ENCODE measurements around the gene SUB1. TPM values are rescaled to one million over a fixed set of nuclear protein-coding genes. Genes with fewer than 3 reads are reported as not detected.
"Not testable (repeated sequence)": the region's sequence is repeated elsewhere in the genome, so short reads cannot be mapped to it uniquely, and the experiment has no call there.

SUB1 gene
- total RNA-seq, 1 donor from 2014 or later, result 93.1 TPM

DNA sequence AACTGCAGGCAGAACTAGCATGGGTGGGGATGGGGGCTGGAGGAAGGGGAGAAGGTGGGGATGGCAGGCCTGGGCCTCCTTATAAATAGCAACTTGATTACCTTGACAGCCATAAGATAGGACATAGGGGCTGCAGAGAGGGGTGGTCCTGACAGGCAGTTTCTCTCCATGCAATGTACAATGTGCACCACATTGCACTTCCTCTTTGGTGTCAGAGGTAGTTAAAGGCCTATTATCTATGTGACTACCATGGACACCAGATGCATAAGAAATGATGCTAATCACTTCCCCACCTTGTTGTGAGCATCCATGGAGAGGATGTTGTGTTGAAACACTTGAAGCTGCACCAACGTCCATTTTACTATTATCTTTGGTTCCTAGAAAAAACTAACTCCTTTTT is 20.2 kb upstream of the SUB1 start:
- DNase-seq (ENCODE audit: low read depth, low spot score), result no peak

DNA sequence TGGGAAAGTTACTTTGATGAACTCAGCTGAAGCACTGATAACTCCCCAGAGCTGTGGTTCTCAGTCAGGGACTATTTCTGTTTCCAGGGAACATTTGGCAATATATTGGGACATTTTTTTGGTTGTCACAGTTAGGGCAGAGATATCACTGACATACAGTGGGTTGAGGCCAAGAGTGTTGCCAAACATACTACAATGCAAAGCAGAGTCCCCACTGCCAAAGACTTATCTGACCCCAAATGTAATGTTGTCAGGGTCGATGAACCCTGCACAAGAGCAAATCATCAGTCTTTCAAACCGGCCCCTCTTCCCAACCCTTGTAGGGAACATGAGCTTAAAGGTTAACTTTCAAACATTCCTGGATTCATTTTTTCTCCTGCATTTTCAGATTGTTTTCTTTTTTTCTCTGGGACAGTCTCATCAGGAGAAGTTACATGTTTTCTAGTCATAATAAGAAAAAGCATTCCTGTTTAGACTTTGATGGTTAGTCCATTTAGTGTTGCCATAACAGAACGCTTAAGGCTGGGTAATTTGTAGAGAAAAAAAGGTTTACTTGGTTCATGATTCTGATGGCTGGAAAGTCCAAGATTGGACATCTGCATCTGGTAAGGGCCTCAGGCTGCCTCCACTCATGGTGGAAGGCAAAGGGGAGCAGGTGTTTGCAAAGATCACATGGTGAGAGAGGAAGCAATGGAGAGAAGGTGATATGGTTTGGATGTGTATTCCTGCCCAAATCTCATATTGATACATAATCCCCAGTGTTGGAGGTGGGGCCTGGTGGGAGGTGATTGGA is 18.8 kb upstream of the SUB1 start:
- no peak for DNase-seq (ENCODE audit: low read depth, low spot score)

DNA sequence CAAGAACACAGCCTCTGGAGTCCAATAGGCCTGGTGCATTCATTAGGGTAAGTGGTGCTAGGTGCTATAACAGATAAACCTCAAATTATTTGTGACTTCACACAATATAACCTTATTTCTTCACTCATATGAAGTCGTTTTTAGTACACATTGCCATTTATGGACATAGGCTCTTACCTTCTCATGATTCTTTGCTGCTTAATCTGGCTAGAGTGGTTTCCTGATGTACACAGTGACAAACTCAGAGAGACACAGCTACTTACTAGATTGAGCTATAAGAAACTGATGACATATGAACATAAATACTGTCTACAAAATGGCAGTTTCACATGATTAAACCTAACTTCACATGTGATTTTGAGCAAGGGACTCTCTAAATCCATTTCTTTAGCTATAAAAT is 14.2 kb upstream of the SUB1 start:
- DNase-seq (ENCODE audit: low read depth, low spot score), result no peak

DNA sequence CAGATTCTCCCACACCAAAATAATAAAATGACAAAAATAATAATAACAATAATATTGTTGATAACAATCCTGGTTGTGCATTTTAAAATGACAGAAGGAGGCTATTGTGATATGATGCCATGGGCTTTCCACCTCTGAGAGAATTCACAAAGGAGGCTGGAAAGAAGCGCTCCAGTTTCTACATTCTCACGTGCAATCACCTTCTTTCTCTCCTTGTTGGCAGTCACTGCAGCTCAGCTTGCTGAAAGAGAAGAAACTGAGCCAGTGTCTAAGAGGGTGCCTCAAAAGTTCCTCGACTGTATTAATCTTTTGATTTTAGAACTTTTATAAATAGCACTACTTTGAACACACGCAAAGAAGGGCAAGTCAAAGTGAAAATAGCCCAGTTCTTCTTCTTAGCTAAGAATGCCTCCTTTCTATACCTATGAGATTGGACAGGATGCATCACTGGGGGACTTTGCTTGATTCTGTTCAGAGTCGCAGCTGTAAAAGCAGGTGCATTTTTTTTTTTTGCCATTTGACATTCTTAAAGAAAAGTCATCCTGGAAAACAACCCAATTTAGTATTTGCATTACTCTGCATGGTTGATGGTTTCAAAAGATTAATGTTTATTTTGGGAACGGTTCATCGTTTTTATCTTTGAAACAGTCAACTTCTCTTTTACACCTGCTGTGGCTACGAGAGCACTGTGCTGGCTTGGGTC is 12.4 kb upstream of the SUB1 start:
- DNase-seq (ENCODE audit: low read depth, low spot score), result no peak

DNA sequence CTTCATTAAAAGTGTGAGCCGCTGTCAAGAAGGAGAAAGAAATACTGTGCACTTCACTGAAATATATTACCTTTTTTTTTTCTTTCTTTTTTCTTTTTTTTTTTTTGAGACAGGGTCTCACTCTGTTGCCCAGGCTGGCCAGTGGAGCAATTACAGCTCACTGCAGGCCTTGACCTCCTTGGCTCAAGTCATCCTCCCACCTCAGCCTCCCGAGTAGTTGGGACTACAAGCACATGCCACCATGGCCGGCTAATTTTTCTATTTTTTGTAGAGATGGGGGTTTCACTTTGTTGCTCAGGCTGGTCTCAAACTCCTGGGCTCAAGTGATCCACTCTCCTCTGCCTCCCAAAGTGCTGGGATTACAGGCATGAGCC is 11.9 kb upstream of the SUB1 start:
- DNase-seq (ENCODE audit: low read depth, low spot score), result not testable (repeated sequence)

DNA sequence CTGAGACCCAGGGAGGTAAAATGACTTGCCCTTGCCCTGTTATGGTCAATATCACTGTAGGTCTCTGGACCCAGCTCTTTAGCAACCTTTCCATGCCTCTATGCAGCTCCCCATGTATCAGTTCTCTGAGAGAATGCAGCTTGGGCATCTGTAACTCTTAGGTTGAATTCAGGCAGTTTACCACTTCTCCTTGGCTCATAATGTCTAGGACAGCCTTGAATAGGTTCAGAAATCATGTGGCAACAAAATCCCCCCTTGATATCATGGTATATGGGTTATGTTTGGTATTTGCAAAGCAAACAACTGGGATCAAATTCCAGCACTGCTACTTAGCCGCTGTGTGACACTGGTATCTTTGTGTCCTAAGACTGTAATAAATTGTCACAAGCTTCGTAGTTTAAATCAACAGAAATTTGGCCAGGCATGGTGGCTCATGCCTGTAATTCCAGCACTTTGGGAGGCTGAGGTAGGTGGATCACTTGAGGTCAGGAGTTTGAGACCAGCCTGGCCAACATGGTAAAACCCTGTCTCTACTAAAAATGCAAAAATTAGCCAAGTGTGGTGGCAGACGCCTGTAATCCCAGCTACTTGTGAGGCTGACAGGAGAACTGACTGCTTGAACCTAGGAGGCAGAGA is 10.7 kb upstream of the SUB1 start:
- no peak for DNase-seq (ENCODE audit: low read depth, low spot score)

DNA sequence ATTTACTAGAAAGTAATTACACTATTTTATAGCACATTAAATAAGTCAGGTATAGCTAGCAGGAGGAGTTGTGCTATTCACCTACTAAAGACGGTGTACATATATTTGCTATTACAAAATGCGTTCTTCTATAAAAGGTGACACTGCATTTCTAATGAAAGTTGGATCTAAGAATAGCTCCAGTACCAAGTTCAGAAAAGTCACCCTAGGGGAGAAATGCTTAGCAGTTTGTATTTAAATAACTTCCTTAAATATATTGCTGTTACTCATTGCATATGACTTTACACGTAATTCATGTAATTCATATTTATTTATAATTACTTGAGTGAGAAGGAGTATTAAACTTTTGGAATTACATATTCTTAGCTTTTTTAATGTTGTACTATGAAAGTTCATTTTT is 7.0 kb upstream of the SUB1 start:
- no peak for DNase-seq (ENCODE audit: low read depth, low spot score)

DNA sequence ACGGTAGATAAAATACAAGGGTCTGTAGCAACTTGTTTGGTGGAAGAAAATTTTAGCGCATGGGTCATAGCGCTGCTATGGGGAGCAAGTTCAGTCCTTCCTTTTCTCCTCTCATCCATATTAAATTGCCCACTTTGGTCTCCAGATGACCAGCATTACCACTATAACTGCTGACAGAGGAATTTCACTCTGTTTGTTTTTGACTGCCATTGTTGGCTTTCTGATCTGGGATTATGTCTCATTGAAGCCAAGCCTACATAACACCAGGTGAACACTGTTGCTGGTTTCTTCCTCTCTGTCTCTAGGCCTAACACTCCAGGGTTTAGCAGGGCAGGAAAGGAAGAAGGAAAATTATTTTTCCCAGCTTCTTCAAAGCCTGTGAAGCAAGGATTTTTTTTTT is 6.6 kb upstream of the SUB1 start:
- no peak for DNase-seq (ENCODE audit: low read depth, low spot score)

DNA sequence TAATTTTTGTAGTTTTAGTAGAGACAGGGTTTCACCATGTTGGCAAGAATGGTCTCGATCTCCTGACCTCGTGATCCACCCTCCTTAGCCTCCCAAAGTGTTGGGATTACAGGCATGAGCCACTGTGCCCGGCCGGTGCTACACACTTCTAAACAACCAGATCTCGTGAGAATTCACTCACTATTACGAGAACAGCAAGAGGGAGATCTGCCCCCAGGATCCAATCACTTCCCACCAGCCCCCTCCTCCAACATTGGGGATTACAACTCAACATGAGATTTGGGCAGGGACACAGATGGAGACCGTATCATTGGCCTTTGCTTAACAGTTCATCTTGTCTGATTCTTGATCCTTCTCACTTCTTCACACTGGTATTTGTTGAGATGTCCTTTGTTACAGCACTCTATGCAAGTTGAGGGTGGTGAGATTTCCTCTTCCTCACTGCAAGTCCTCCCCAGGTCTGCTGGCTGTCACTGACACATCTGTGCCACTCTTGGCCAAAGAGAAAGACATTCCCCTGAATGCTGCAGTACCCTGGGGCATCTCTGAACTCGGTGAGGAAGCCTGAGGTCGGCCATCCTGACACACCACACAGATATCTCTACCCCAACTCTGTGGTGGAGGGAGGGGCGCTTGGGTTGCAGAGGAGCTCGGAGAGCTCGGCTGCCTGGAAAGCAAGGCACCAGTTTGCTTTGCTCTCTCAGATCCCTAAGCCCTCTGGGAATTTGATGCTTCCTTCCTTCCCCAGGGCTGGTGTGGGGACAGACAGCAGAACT is 4.2 kb upstream of the SUB1 start:
- no peak for DNase-seq (ENCODE audit: low read depth, low spot score)

DNA sequence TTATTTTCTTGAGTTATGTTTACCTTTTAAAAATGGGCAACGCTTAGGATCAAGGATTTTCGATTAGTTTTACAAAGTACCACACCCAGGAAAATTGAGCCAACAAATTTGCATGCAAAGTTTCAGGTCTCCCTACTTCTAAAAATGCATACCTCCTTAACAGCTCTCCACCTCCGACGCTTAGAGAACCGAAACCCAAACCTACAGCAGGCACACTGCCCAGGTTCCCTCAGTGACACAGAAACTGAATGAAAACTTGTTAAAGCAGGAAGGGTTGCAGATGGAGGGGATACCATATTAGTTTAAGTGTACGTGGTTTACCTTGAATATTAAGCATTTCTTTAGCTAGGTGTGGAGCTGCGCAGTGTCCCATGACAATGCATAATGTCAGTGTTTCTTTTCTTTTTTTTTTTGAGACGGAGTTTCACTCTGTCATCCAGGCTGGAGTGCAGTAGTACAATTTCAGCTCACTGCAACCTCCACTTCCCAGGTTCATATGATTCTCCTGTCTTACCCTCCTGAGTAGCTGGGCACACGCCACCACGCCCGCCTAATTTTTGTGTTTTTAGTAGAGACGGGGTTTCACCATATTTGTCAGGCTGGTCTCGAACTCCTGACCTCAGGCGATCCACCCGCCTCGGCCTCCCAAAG is 1.6 kb upstream of the SUB1 start:
- DNase-seq (ENCODE audit: low read depth, low spot score), result no peak

DNA sequence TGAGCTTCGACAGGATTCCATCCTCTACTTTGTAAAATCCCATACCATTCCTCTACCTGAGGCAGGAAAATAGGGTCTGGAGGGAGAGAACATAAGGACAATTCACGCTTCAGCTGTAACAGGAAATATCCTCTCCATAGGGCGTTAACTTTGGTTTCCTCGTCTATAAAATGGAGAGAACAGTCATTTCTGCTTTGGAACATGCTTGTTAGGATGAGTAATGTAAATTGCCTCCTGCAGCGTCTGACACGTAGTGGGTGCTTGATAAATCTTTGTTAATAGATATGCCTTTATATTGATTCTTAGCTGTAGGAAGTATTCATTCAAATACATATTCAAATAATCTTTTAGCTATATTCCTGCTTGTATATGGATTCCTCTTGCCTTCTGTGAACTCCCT is 711 bp upstream of the SUB1 start:
- DNase-seq (ENCODE audit: low read depth, low spot score), result no peak

DNA sequence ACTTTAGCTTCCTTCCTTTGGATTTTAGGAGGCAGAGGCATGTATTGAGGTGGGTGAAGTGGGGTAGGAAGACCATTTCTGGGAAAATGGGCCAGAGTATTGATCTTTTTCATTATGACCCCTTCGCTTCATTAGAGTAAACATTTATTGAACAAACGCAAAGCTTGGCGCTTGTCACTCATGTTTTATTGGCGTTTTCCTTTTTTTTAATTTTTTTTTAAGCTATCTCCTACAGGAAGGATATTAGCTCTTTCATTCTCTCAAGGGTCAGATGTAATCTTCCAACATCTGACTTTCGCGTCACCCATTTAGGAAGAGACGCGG is 273 bp upstream of the SUB1 start:
- no peak for DNase-seq (ENCODE audit: low read depth, low spot score)

DNA sequence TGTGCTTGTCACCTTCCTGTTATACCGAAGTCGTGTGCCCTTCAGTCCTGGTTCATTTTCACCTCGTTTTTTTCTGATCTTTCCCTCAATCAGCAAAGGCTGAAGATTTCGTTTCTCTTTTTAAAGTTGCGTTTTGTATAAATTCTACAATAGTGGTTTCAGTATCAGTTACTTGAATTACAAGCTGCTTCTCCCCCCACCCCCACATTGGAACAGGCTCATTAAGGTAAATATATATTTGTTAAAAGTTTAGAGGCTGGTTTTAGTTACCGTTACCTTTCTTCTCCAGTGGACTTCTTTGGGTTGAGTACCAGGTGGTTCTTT is 881 bp downstream of the SUB1 start:
- DNase-seq (ENCODE audit: low read depth, low spot score), result no peak

DNA sequence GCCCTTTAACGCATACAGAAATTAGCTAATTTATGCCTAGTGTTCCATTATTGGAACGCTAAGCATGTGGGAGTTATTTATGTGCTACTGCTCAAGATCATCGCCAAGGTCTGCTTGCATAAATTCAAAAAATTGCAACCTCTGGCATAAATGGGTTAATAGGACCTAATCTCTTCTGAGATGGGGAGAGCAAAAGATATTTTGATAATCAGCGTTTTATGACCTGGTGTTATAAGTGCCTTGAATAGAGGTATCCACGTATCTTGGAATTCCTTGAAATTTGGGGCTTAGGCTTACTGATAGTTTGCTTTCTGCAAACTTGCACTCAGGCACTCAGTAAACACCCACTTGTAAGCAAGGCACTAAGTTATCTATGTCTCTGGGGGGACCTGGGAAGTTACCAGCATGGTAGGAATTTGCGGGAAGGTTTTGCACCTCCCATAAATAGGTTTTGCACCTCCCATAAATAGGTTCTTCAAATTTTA is 1.8 kb downstream of the SUB1 start:
- no peak for DNase-seq (ENCODE audit: low read depth, low spot score)

DNA sequence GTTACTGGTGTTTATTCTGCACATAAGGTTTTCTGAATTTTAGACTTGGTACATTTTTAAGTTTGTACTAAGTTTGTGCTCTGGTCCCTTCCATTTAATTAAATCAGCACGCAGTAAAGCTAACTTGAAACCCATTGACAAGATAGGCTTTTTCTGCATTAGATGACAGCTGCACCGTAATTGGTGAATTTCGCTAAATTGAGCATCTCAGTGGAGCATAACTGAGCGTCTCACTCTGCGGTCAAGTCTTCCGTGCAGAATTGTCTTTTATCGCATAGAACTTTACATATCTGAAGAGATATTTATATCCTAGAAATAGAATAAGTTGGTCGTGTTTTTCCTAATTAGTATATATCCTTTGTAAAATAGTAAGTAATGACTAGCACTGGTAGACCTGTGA is 4.1 kb downstream of the SUB1 start:
- DNase-seq (ENCODE audit: low read depth, low spot score), result no peak

DNA sequence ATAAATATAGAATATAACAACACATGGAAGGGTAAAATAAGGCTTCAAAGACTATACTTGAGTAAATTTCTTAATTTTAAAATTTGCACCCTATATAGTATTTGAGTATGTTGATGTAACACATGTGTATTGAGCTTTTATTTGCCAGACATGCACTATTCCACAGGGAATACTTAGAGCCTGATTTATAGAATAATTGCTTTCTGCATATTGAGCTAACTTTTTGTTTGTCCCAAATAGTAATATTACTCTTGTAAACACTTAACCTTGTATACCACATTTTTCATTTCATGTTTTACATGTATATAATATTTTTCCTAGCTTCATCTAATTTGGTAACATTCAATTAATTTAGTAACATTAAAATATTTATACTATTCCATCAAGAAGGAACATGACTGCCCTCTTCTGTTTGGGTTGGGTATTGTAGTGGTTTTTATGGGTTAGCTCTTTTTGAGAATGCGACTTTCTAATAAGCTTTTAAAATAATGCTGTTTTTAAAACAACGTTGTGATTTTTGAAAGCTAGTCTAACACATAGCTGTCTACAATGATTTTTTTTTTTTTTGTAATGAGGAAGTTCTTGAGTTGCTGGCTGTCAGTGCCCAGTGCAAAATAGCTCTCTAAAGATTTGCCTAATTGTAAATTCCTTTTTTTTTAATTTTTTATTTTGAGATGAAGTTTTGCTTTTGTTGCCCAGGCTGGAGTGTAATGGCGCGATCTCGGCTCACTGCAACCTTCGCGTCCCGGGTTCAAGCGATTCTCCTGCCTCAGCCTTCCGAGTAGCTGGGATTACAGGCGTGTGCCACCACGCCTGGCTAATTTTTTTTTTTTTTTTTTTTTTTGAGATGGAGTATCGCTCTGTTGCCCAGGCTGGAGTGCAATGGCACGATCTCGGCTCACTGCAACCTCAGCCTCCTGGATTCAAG is 4.8 kb downstream of the SUB1 start:
- DNase-seq (ENCODE audit: low read depth, low spot score), result no peak

DNA sequence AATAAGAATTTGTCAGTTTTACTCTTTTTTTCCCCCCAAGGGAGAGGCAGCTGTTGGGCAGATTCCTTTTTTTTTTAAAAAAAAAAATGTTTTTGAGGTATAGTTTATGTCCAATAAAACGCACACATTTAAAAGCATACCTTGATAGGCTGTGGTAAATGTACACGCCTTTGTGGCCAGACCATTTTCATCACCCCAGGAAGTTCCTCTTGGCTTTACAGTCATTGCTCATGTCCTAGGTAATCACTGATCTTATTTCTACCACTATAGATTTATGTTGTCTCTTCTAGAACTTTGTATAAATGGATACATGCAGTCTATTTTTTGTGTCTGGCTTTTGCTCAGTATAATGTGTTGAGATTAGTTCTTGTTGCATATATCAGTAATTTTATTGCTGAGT is 9.8 kb downstream of the SUB1 start:
- DNase-seq (ENCODE audit: low read depth, low spot score), result no peak

DNA sequence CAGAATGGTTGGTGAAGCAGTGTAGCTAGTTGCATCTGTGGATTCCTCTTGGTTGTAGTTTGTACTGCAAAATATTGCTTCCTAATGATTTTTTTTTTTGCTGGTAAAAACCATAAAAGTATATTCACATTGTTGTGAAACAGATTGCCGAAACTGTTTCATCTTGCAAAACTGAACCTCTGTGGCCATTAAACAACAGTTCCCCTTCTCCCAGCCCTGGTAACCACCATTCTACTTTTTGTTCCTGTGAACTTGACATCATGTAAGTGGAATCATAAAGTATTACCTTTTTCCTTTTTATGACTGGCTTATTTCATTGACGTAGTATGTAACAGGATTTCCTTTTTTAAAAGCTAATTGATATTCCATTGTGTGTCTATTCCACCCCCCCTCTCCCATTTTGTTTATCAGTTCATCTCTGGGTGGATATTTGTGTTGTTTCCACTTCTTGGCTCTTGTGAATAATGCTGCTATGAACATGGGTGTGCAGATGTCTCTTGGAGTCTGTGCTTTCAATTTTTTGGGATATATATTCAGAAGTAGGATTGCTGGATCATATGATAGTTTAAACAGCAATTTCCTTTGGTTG is 11.8 kb downstream of the SUB1 start:
- peak; percentile 24 for DNase-seq (ENCODE audit: low read depth, low spot score)

DNA sequence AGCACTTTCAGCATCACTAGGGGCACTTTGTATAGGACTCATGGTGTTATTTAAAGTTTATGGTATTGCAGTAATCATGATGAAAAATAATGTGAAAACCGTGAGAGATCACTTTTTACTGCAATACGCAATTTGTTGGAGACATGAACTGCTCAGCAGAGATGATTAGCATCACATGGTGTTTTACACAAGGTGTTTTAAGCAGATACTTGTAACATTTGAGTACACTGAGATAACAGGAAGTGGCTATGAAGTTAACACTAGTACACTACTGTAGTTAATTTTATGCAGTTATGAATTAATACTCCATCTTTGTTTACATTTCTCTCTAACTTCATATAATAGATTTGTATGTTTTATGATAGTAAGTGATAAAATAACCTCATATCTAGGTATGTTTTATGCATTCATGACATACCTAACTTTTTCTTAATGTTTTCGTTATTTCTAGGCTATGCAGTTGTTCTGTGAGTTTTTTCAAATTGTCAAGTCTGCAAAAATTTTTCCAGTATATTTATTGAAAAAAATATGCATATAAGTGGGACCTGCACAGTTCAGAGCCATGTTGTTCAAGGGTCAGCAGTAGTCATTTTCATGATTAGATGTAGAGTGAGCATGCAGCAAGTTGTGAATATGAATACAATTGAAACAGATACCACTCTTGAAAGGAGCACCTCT is 13.0 kb downstream of the SUB1 start:
- DNase-seq (ENCODE audit: low read depth, low spot score), result no peak
